ENCODE data around the gene HES7. TPM values are rescaled to one million over a fixed set of nuclear protein-coding genes. Genes with fewer than 3 reads are reported as not detected.

Gene HES7
- total and polyA plus RNA-seq, 9 of the 15 experiments (the other 6 are each of a cell fraction or from before 2014, with no cell fraction given) = 0.03 to 1.7 (median 0.14) TPM; not detected in 1

GRCh38 chr17:8125947-8126490, 2.1 kb upstream of the HES7 start:
- Histone ChIP-seq H3K36me3 (ENCODE audit: control insufficient read depth, insufficient read depth, low read length) (no peaks in the 10 kb centered on the region), H3K9me3 (replicated peaks; ENCODE audit: control insufficient read depth, insufficient read depth, low read depth, low read length) (no peaks in the 10 kb centered on the region), H3K4me2 (ENCODE audit: insufficient read depth, low read length) (peak overlapping the region; percentile 87), H3K27ac (ENCODE audit: extremely low read depth, low read depth, low read length) (0 out of 3 replicates have a peak overlapping the region, but pooled peaks have one; percentile 21), H3K79me2 (ENCODE audit: control insufficient read depth, insufficient read depth, low read length) (no peaks in the 10 kb centered on the region), H4K20me1 (replicated peaks; ENCODE audit: control insufficient read depth, insufficient read depth, low read length) (no peaks in the 10 kb centered on the region; the same call in 1 of the 2 replicates), H3K27me3 (ENCODE audit: control insufficient read depth in 2 of 2, insufficient read depth in 2 of 2, low read length in 2 of 2) (0 out of 5 replicates have a peak, but pooled peaks cover 0 to 9% of the 10 kb centered on the region in 2 experiments), H3K4me3 (peak overlapping the region; percentile 73), H3K4me1 (replicated peaks in 1 of 2; ENCODE audit: control insufficient read depth in 2 of 2, insufficient read depth in 2 of 2, low read length in 2 of 2) (peaks cover 22 to 66% of the 10 kb centered on the region in 2 experiments), H3K9ac (ENCODE audit: insufficient read depth in 1 of 2, low read depth in 2 of 2, low read length in 2 of 2) (peak overlapping the region; percentile 44 to 92), H3K9me1 (ENCODE audit: control insufficient read depth, insufficient read depth, low read length) (no peaks in the 10 kb centered on the region), H2AFZ (ENCODE audit: low read depth, low read length) (peak overlapping the region; percentile 82)
- BruUV-seq (replicated peaks) = no TSS peak
- ATAC-seq (peak; percentile 4; the same call in 1 of the 3 replicates), FAIRE-seq (no peak), DNase-seq (ENCODE audit: extremely low read depth in 1 of 4, low spot score in 3 of 4) (peak; percentile 39 to 57 (median 47))
- ChIA-PET CTCF (ENCODE audit: low intra/inter-chr PET ratio) (no interaction called here), POLR2A (interaction anchor here (0.8 to 1.7 kb wide), 4 partner anchors 9 to 47 kb away, joined by 4 to 10 read pairs (median 4); partner anchors contain the start of gene ALOX12B)
- 2% methylated on average over 18 of the region's 35 CpGs for WGBS (ENCODE audit: insufficient coverage, low coverage, missing lambda C conversion rate)
- in situ Hi-C loops (cut with MboI) = no loop called here
- intact Hi-C loops (cut with micrococcal nuclease) = loop anchor here (10.0 kb wide), 1 partner anchor 291 kb away; the partner anchor contains the start of gene KDM6B
- 0 out of 6 replicates have a peak, but pooled peaks of 1 of the 3 experiments have one; percentile 0 for TF ChIP-seq ZBTB11 (CRISPR knock-in tag; IDR thresholded peaks at IDR 0.05)
- 0 out of 2 replicates have a peak, but pooled peaks have one; percentile 3 for TF ChIP-seq PHF21A (IDR thresholded peaks at IDR 0.05; ENCODE audit: borderline replicate concordance, low read depth)
- TF ChIP-seq OTX1 (CRISPR knock-in tag; IDR thresholded peaks at IDR 0.05) = no peak
- TF ChIP-seq NFXL1 (CRISPR knock-in tag; IDR thresholded peaks at IDR 0.05) = no peak
- TF ChIP-seq ASH1L (IDR thresholded peaks at IDR 0.05; ENCODE audit: borderline replicate concordance, low read depth, partially characterized antibody) = no peak
- TF ChIP-seq ETV1 (tag; conservative IDR thresholded peaks at IDR 0.05; ENCODE audit: low read depth) = 0 out of 2 replicates have a peak, but pooled peaks have one; percentile 26
- TF ChIP-seq E4F1 (CRISPR knock-in tag; IDR thresholded peaks at IDR 0.05; ENCODE audit: borderline replicate concordance) = no peak
- peak; percentile 93 for TF ChIP-seq ZBTB5 (IDR thresholded peaks at IDR 0.05)
- no peak for TF ChIP-seq WHSC1 (IDR thresholded peaks at IDR 0.05; ENCODE audit: low read length)
- TF ChIP-seq MNT (conservative IDR thresholded peaks at IDR 0.05) = peak; percentile 2 to 33; a peak in 1 of 4 replicates

Data from K562 (cell line).